Heart left ventricle (tissue), 16 donors: ENCODE measurements around the gene COL16A1. TPM values are rescaled to one million over a fixed set of nuclear protein-coding genes. Genes with fewer than 3 reads are reported as not detected.
A peak's percentile ranks its signal among the peaks of the same experiment; 100 is the strongest.

Experiments used
- ATAC-seq, 4 donors: fragments of 200-7000 bp; cut with Tn5 transposase; one replicate each; pipeline ENCODE4 v1.9.1; 2020 to 2022; ENCODE audit warnings: moderate library complexity in 4 of 4, mild to moderate bottlenecking in 3 of 4, moderate number of reproducible peaks in 1 of 4
- DNase-seq, 5 donors: peaks; one replicate each; pipeline ENCODE4 v3.0.0-alpha.2; 2020
- H3K27ac ChIP-seq, 12 donors: fragments of 200-600 bp; sonication (generic) in 4 of 12; one replicate each; pipeline versions ENCODE4 v1.5.0 to v1.8.0; 2016 to 2022; ENCODE audit warnings: mild to moderate bottlenecking in 2 of 12
- H3K27me3 ChIP-seq, 9 donors: fragments of 200-600 bp; sonication (generic) in 2 of 9; one replicate each; pipeline versions ENCODE4 v1.5.1 to v1.8.0; 2016 to 2022; ENCODE audit warnings: mild to moderate bottlenecking in 3 of 9
- H3K36me3 ChIP-seq, 9 donors: fragments of 200-600 bp; sonication (generic) in 2 of 9; one replicate each; pipeline versions ENCODE4 v1.5.0 to v1.8.0; 2018 to 2022; ENCODE audit warnings: mild to moderate bottlenecking in 2 of 9
- H3K4me1 ChIP-seq, 12 donors: fragments of 200-600 bp; sonication (generic) in 4 of 12; one replicate each; pipeline versions ENCODE4 v1.5.0 to v1.8.0; 2016 to 2022; ENCODE audit warnings: mild to moderate bottlenecking in 3 of 12
- H3K4me3 ChIP-seq, 12 donors: fragments of 200-600 bp; sonication (generic) in 4 of 12; one replicate each; pipeline versions ENCODE4 v1.5.0 to v1.8.0; 2017 to 2022; ENCODE audit warnings: mild to moderate bottlenecking in 9 of 12, moderate library complexity in 4 of 12
- H3K9me3 ChIP-seq, 12 donors: fragments of 200-600 bp; sonication (generic) in 4 of 12; one replicate each; pipeline versions ENCODE4 v1.5.0 to v1.8.0; 2016 to 2022; ENCODE audit warnings: mild to moderate bottlenecking in 1 of 12
- POLR2A ChIP-seq, 2 donors: fragments of 450-650 bp; IDR thresholded peaks; one replicate each; pipeline ENCODE4 v1.6.1; 2017; ENCODE audit warnings: antibody characterized with exemption in 2 of 2, mild to moderate bottlenecking in 2 of 2, moderate library complexity in 2 of 2
- WGBS, 4 donors: extraction: QIAGEN DNeasy Blood & Tissue Kit in 2 of 4; methylation state at CpG; one replicate each; pipeline versions ENCODE4 v1.1.5 to v1.1.7; 2013 to 2018; 5-methylcytosine and 5-hydroxymethylcytosine counted together
- intact Hi-C, 10 donors: fragments of 100-400 bp; cut with DNase I; formaldehyde crosslinking; loops; one replicate each; pipeline versions ENCODE4 v1.11.1 to v1.14.2; 2022
- polyA plus RNA-seq, 2 donors: library from polyadenylated mRNA; stranded (reverse); fragments of 200-250 nt; gene quantifications; one replicate each; pipeline ENCODE4 v1.2.3, GENCODE V29; 2013
- total RNA-seq, 9 donors: library from RNA; depleted of rRNA in 2 of 9; stranded (reverse); fragments of >200 nt in 2 of 9; fragmentation: NEBNext Ultra II Directional in 3 of 9; extraction: Animal tissue kit (Norgen Biotek cat#: 25700) in 3 of 9; gene quantifications; one replicate each; pipeline versions ENCODE4 v1.1.0 to v1.2.4, GENCODE V29; 2016 to 2023
- TF ChIP-seq, protein P1 (sequence below), 12 donors: fragments of 200-600 bp; sonication (generic) in 4 of 12; IDR thresholded peaks; one replicate each; pipeline versions ENCODE4 v1.5.0 to v1.8.0; 2018 to 2022; ENCODE audit warnings: antibody characterized with exemption in 12 of 12, mild to moderate bottlenecking in 5 of 12
- donor health status: ischemic (EF 13 %, LVEDD 7.1; RV severe dilation, severe dysfunction).
- donor health status: healthy with polysubstance abuse.
- donor health status: DM: no; HTN: yes; CAD: no.
- donor health status: DM: no; HTN: no; CAD: no.
- donor health status: ischemic (EF 25% LVEDD 6.9; RV normal size, moderate dysfunction).
- donor health status: ischemic (EF 25% LVEDD 5.7; RV mildly dilated, moderate dysfunction).
- donor health status: healthy.
- donor health status: DM: yes; HTN: yes; CAD: no.
- donor health status: ischemic (EF 35%, LVEDD 5.7; RV mildly dilated, moderate dysfunction).
- donor health status: nonischemic (EF 11% LVEDD 7.7; RV severe dilation, severe dysfunction).
- donor health status: DM: yes; HTN: yes; CAD: no.
- donor health status: PGD.
- donor health status: ischemic (EF 29% LVEDD 5.4; RV normal size, mild dysfunction).
- donor health status: nonischemic (EF 23%, LVEDD 6.1; RV moderate dilation, normal function).

Gene COL16A1
- total and polyA plus RNA-seq, 11 donors: 7.5 to 24.1 (median 13.1) TPM

DNA sequence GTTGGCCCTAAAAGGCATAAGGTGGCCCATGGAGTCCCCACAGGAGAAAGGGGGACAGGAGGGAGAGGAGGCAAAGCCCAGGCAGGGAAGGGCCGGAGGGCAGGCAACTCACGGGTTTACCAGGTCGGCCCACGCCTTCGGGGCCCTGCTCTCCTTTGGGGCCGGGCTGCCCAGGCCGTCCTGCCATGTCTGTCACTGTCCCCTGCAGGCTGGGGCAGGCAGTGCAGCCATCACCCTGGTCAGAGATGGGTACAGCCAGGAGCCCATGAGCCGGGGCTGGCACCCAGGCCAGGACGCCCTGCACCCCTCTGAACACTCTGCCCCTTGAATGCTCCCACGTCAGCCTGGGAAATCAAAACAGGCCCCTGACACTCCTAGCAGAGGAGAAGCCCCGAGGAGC is 19.8 kb downstream of the COL16A1 start:
- 71 to 78% (median 75%) methylated on average over 11 of the region's 11 CpGs for WGBS, 4 donors
- DNase-seq (no peak), ATAC-seq (peak in 3 of 4 donors; percentile 21 to 59 (median 39))
- no peaks in the 10 kb centered on the region for H3K27me3 ChIP-seq
- no peaks in the 10 kb centered on the region for H3K4me1 ChIP-seq
- intact Hi-C loops: no loop called here
- peaks cover 0 to 57% (median 0%) of the 10 kb centered on the region in 9 donors for H3K36me3 ChIP-seq
- no peak overlapping the region for H3K4me3 ChIP-seq
- no peak overlapping the region for H3K27ac ChIP-seq
- TF ChIP-seq POLR2A (IDR thresholded peaks at IDR 0.05): no peak
- TF ChIP-seq, protein P1, sequence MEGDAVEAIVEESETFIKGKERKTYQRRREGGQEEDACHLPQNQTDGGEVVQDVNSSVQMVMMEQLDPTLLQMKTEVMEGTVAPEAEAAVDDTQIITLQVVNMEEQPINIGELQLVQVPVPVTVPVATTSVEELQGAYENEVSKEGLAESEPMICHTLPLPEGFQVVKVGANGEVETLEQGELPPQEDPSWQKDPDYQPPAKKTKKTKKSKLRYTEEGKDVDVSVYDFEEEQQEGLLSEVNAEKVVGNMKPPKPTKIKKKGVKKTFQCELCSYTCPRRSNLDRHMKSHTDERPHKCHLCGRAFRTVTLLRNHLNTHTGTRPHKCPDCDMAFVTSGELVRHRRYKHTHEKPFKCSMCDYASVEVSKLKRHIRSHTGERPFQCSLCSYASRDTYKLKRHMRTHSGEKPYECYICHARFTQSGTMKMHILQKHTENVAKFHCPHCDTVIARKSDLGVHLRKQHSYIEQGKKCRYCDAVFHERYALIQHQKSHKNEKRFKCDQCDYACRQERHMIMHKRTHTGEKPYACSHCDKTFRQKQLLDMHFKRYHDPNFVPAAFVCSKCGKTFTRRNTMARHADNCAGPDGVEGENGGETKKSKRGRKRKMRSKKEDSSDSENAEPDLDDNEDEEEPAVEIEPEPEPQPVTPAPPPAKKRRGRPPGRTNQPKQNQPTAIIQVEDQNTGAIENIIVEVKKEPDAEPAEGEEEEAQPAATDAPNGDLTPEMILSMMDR (IDR thresholded peaks at IDR 0.05): peak in 10 of 12 donors; percentile 11 to 47 (median 28)
- H3K9me3 ChIP-seq: no peaks in the 10 kb centered on the region

- DNase-seq: no peak
- WGBS, 4 donors: 67 to 78% (median 74%) methylated on average over 9 of the region's 9 CpGs
- ATAC-seq: no peak
- H3K27me3 ChIP-seq: no peaks in the 10 kb centered on the region
- no peak overlapping the region for H3K4me3 ChIP-seq
- intact Hi-C loops: no loop called here
- H3K36me3 ChIP-seq: peaks cover 0 to 45% (median 0%) of the 10 kb centered on the region in 9 donors
- H3K4me1 ChIP-seq: peaks cover 0 to 4% (median 0%) of the 10 kb centered on the region in 12 donors
- no peak for TF ChIP-seq POLR2A (IDR thresholded peaks at IDR 0.05)
- TF ChIP-seq, protein P1 (IDR thresholded peaks at IDR 0.05): no peak
- H3K27ac ChIP-seq: no peak overlapping the region
- no peaks in the 10 kb centered on the region for H3K9me3 ChIP-seq
Observed at GRCh38 chr1:31681415-31681814, 22.4 kb downstream of the COL16A1 start.

- TF ChIP-seq, protein P1 (IDR thresholded peaks at IDR 0.05): no peak
- TF ChIP-seq POLR2A (IDR thresholded peaks at IDR 0.05): no peak
- DNase-seq: no peak
- Histone ChIP-seq H3K9me3 (no peaks in the 10 kb centered on the region), H3K27ac (no peak overlapping the region), H3K4me3 (no peak overlapping the region), H3K4me1 (peaks cover 0 to 17% (median 4%) of the 10 kb centered on the region in 12 donors), H3K36me3 (peaks cover 0 to 34% (median 0%) of the 10 kb centered on the region in 9 donors), H3K27me3 (no peaks in the 10 kb centered on the region)
- ATAC-seq: no peak
- intact Hi-C loops: no loop called here
- 83 to 88% (median 86%) methylated on average over 23 of the region's 23 CpGs for WGBS, 4 donors
Observed at GRCh38 chr1:31679676-31680230, 24.1 kb downstream of the COL16A1 start.

DNA sequence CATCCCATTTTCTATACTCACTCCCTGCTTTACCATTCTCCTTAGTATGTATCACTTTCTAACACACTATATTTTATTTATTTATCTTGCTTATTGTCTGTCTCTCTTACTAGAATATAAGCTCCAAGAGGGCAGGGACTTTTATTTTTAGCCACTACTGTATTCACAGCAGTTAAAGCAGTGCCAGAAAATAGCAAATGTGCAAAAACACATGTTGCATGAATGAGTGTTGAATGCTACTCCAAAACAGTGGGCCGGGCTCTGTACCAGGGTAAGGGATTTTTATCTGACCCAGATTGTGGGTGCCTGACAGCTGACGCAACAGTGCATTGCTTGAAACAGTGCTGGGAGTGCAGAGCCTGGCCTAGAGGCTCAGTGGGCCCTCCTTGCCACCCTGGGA is 24.7 kb downstream of the COL16A1 start:
- WGBS, 4 donors: 25 to 28% (median 27%) methylated on average over 2 of the region's 2 CpGs
- TF ChIP-seq, protein P1 (IDR thresholded peaks at IDR 0.05): no peak
- TF ChIP-seq POLR2A (IDR thresholded peaks at IDR 0.05): no peak

More for the DNA sequence above, 24.7 kb downstream of the COL16A1 start:
- Histone ChIP-seq H3K4me3 (no peak overlapping the region), H3K4me1 (peaks cover 0 to 23% (median 4%) of the 10 kb centered on the region in 12 donors), H3K27ac (no peak overlapping the region), H3K9me3 (no peaks in the 10 kb centered on the region), H3K36me3 (peaks cover 0 to 28% (median 0%) of the 10 kb centered on the region in 9 donors), H3K27me3 (no peaks in the 10 kb centered on the region)
- DNase-seq: no peak
- intact Hi-C loops: no loop called here
- no peak for ATAC-seq
